HG03039 (cell line): Measurements from ENCODE around the gene INPP4B.
"Not testable (repeated sequence)": the region's sequence is repeated elsewhere in the genome, so short reads cannot be mapped to it uniquely, and the experiment has no call there.

Source experiments
- ATAC-seq: cut with Tn5 transposase; IDR thresholded peaks from one replicate; pipeline ENCODE4 v1.9.1; 2021; ENCODE audit warnings: mild to moderate bottlenecking, moderate library complexity; ENCODE audit not compliant: unreplicated experiment

INPP4B gene

GRCh38 chr4:142104041-142104440 lies 742.1 kb downstream of the INPP4B start:
- ATAC-seq, result no peak

GRCh38 chr4:142101401-142101800 lies 744.7 kb downstream of the INPP4B start:
- no peak for ATAC-seq

GRCh38 chr4:142100941-142101340 lies 745.2 kb downstream of the INPP4B start:
- no peak for ATAC-seq

GRCh38 chr4:142098900-142099545 lies 747.1 kb downstream of the INPP4B start:
- ATAC-seq, result no peak

GRCh38 chr4:142098380-142098779 lies 747.7 kb downstream of the INPP4B start:
- ATAC-seq, result no peak

- no peak for ATAC-seq
Observed at GRCh38 chr4:142097015-142097414, 749.1 kb downstream of the INPP4B start.

GRCh38 chr4:142095886-142096605 lies 750.1 kb downstream of the INPP4B start:
- ATAC-seq, result no peak

- no peak for ATAC-seq
Observed at GRCh38 chr4:142092941-142093340, 753.2 kb downstream of the INPP4B start.

GRCh38 chr4:142091691-142092182 lies 754.4 kb downstream of the INPP4B start:
- no peak for ATAC-seq

GRCh38 chr4:142091085-142091513 lies 755.0 kb downstream of the INPP4B start:
- ATAC-seq, result no peak

GRCh38 chr4:142088906-142089305 lies 757.2 kb downstream of the INPP4B start:
- ATAC-seq, result no peak

- no peak for ATAC-seq
Observed at GRCh38 chr4:142085513-142086292, 760.4 kb downstream of the INPP4B start.

- ATAC-seq, result no peak
Observed at GRCh38 chr4:142083264-142083663, 762.8 kb downstream of the INPP4B start.

GRCh38 chr4:142081025-142081424 lies 765.1 kb downstream of the INPP4B start:
- no peak for ATAC-seq

GRCh38 chr4:142079959-142080358 lies 766.1 kb downstream of the INPP4B start:
- ATAC-seq, result no peak

GRCh38 chr4:142077048-142077447 lies 769.1 kb downstream of the INPP4B start:
- no peak for ATAC-seq

- ATAC-seq, result not testable (repeated sequence)
Observed at GRCh38 chr4:142068304-142068703, 777.8 kb downstream of the INPP4B start.

- not testable (repeated sequence) for ATAC-seq
Observed at GRCh38 chr4:142066562-142066961, 779.5 kb downstream of the INPP4B start.

GRCh38 chr4:142065086-142065647 lies 780.9 kb downstream of the INPP4B start:
- no peak for ATAC-seq

GRCh38 chr4:142064181-142064580 lies 781.9 kb downstream of the INPP4B start:
- ATAC-seq, result no peak

GRCh38 chr4:142045996-142046395 lies 800.1 kb downstream of the INPP4B start:
- no peak for ATAC-seq
